Measurements from ENCODE around the gene FOLR3.

DNA sequence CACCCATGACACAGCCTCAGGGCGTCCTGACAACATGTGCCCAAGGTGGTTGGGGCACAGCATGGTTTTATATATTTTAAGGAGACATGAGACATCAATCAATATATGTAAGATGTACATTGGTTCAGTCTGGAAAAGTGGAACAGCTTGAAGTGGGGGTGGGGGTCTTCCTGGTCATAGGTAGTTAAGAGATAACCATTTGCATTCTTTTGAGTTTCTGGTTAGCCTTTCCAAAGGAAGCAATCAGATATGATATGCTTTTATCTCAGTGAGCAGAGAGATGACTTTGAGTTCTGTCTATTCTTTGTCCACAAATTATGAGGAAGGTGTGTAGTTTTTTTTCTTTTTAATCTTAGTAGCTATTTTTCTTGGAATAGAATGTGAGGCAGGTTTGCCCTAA is 12.9 kb upstream of the FOLR3 start:
- TF ChIP-seq, protein P1, sequence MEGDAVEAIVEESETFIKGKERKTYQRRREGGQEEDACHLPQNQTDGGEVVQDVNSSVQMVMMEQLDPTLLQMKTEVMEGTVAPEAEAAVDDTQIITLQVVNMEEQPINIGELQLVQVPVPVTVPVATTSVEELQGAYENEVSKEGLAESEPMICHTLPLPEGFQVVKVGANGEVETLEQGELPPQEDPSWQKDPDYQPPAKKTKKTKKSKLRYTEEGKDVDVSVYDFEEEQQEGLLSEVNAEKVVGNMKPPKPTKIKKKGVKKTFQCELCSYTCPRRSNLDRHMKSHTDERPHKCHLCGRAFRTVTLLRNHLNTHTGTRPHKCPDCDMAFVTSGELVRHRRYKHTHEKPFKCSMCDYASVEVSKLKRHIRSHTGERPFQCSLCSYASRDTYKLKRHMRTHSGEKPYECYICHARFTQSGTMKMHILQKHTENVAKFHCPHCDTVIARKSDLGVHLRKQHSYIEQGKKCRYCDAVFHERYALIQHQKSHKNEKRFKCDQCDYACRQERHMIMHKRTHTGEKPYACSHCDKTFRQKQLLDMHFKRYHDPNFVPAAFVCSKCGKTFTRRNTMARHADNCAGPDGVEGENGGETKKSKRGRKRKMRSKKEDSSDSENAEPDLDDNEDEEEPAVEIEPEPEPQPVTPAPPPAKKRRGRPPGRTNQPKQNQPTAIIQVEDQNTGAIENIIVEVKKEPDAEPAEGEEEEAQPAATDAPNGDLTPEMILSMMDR (conservative IDR thresholded peaks at IDR 0.05; ENCODE audit: low read length), result no peak
- no peak for TF ChIP-seq EZH2phosphoT487 (IDR thresholded peaks at IDR 0.05; ENCODE audit: borderline replicate concordance, low read depth, low read length)
